DMS79 treated with DMSO at 0.1 percent for 48 hours (cell line): ENCODE data around the gene SELENOK.
A peak's percentile ranks its signal among the peaks of the same experiment; 100 is the strongest.
"Not testable (repeated sequence)": the region's sequence is repeated elsewhere in the genome, so short reads cannot be mapped to it uniquely, and the experiment has no call there.

Source experiments
- DNase-seq: peaks from one replicate; lab custom pipeline; 2025; lab: John Stamatoyannopoulos, UW

The SELENOK gene

DNA sequence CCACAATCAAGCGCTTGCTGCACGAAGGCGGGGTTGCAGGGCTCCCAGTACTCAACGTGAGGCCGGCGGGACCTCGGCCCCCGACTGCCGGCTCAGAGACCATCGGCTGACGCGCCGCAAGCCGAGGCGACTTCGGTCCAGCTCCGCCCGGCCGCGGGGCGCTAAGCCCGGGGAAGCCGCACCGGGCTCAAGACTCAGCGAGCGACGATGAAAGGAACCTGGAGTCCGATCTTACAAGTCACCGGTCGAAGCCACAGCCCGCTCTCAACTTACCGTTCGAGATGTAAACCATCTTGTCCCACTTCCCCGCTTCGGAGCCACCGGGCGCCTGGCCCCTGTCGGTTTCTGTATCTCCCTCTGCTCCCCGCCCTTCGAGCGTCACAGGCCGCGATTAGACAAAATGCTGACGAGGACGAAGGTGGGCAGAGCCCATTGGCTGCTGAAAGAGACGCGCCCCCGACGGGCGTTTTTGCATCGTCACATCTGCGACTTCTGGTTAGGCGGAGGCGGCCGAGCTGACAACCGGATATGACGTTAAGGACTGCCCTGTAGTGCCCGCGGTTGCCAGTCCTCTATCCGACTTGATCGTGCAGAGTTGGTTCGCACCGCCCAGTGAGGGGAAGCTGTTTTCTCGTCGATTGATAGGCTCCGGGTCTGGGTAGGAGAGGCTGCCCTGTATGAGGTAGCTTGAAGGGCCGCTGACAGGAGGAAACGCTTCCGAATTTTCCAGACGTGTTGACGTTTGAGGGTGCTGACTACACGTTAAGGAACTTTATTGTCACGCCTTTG, at the start of gene SELENOK:
TSS of gene SELENOK (minus strand) at position 363 of the 789 bp plus-strand sequence.
- DNase-seq, result peak; percentile 95

DNA sequence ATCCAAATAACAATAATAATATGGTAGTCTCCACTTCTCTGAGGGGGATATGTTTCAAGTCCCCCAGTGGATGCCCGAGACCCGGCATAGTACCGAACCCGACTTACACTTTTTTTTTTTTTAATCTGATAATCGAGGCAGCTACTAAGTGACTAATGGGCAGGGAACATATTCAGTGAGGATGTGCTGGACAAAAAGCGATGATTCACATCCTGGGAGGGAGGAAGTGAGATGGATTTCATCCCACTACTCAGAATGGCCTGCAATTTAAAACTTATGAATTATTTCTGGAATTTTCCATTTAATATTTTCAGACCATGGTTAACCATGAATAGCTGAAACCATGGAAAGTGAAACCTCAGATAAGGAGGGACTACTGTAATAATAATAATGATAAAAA, 49.5 kb upstream of the SELENOK start:
- DNase-seq, result no peak

DNA sequence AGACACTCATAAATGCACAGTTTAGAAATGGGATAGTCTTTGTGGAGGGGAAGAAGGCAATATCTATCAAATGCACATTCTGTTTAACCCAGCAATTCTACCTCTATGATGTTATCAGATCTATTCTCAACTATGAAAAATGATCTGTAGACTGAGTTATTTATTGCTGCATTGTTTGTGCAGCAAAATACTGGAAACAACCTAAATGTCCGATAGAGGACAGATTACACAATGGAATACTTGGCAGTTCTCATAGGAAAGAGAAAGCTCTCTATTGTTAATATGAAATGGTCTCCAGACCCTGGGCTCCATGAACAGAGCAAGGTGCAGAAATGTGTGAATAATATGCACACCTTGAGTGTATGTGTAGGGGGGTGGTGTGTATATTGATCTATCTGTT, 49.0 kb upstream of the SELENOK start:
- DNase-seq, result no peak

DNA sequence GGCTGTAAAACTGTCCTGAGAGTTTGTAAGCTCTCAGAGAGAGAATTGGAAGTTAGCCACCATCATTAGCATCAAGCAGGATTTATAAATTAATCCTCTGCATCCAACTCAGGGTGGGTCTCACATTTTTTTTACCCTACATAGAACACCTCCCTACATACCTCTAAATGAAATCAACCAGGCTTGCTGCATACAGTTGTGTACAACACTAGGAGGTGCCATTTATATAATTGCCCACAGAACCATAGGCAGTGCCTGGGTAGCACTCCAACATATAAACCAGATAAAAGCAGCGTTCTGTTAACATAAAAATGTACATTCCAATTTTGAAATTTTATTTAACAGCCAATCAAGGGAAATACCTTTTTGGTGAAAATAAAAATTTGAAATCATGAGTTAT, 48.2 kb upstream of the SELENOK start:
- DNase-seq, result no peak

DNA sequence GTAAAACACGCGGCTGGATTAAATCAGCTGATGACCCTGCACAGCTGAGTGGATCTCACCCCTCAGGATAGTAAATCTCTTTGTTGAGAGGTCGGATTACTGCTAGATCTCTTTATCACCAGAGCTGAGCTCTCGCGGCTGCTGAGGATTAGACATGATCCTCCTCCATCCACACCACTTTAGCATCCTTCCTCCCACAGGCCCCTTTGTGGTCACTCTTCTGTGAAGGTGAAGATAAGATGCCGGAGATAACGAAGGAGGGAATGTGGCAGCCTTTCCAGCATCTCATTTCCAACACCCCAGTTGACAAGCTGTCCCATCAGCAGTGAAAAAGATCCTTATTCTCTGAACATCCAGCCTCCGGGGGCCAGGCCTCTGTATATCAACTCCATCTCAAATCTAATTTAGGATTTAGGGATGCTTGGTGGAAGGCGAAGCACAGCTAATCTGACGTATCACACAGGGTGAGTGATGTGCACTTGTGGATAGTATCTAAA, 47.5 kb upstream of the SELENOK start:
- DNase-seq, result no peak

DNA sequence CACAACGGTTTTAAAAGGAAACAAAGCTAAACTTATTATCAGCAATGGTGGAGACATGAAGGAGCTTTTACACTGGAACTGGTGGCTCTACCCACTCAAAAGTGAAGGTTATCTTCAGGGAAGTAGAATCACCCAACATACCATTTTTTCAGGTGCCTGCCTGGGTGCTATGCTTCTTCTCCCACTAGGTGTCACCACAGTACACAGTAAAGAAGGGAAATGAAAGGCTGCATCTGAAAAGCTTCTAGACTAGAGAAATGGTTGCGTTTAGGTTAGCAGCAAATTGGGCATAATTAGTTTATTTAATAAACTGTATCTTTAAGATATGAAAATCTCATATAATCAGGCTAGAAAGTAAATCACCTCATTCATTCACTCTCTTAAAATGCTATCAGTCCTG, 47.0 kb upstream of the SELENOK start:
- peak; percentile 33 for DNase-seq

DNA sequence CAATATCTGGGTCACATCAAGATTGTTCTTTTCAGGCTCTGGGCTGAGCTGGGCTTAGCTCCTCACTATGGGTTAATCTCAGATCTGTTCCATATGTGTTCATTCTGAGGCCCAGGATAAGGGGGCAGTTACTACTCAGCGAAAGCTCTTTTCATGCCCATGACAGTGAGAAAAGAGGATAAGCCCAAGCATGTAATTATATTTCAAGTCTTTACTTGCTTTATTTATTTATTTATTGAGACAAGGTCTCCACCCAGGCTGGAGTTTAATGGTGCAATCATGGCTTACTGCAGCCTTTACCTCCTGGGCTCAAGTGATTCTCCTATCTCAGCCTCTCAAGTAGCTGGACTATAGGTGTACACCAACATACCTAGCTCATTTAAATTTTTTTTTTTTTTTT, 44.7 kb upstream of the SELENOK start:
- no peak for DNase-seq

DNA sequence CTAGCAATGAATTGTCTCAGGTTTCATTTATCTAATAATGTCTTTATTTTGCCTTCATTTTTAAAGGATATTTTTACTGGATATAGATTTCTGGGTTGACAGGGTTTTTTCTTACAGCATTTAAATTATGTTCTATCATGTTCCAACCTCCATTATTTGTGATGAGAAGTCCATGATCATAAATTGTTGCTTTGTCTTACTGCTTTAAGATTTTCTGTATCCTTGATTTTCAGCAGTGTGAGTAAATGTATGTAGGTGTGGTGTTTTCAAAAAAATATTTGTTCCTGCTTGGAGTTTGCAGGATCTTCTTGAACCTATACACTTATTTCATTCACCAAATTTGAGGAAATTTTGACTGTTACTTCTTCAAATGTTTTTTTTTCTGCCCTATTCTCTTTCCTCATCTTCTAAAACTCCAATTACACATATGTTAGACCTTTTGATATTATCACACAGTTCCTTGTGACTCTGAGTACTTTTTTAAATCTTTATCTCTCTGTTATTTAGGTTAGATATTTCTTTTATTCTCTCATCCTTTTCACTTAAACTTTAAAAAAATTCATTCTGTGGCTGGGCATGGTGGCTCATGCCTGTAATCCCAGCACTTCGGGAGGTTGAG, 43.7 kb upstream of the SELENOK start:
- DNase-seq, result no peak

DNA sequence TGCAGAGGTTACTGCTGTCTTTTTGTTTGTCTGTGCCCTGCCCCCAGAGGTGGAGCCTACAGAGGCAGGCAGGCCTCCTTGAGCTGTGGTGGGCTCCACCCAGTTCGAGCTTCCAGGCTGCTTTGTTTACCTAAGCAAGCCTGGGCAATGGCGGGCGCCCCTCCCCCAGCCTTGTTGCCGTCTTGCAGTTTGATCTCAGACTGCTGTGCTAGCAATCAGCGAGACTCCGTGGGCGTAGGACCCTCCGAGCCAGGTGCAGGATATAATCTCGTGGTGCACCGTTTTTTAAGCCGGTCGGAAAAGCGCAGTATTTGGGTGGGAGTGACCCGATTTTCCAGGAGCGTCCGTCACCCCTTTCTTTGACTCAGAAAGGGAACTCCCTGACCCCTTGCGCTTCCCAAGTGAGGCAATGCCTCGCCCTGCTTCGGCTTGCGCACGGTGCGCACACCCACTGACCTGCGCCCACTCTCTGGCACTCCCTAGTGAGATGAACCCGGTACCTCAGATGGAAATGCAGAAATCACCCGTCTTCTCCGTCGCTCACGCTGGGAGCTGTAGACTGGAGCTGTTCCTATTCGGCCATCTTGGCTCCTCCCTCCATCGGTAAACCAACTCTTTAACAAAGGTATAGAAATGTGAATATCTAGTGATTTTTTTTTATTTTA, 35.7 kb upstream of the SELENOK start:
- not testable (repeated sequence) for DNase-seq

DNA sequence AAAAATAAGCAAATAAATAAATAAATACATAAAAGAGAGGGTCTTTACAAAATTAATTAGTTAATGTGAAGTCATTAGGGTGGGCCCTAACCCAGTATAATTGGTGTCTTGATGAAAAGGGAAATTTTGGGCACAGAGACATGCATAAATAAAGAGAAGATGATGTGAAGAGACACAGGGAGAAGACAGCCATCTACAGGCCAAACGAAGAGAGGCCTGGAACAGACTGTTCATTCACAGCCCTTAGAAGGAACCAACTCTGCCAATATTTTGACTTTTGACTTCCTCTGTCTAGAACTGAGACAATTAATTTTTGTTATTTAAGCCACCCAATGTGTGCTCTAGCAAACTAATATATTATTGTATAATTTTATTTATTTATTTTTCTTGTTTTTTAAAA, 29.6 kb upstream of the SELENOK start:
- no peak for DNase-seq

DNA sequence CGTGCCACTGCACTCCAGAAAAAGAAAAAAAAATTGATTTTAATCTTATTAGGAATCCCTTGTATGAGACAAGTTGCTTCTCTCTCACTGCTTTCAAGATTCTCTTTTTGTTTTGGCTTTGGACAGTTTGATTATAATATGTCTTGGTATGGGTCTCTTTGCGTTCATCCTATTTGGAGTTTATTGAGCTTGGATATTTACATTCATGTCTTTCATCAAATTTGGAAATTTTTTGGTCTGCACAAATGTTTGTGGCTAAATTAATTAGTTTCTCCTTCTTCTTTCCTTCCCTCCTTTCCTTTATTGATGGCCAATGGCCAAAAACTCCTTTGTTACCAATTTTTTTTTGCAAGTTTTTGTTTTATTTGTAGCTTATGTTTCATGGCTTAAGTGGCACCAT, 28.1 kb upstream of the SELENOK start:
- no peak for DNase-seq

DNA sequence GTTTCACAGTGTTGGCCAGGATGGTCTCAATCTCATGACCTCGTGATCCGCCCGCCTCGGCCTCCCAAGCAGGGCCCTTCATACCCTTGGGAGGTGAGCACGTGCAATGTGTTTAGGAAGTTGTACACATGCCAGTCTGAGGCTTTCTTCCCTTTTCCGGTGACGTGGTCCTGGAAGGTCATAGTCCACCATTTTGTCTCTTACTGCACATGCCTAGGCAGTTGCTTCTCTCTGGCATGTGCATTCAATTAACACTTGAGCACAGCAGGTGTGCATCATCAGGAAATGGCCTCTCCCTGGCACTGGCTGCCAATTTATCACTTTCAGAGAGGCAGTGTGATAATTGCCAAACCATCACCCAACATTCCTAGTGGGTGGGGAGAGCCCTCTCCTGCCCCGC, 21.7 kb upstream of the SELENOK start:
- DNase-seq, result no peak

DNA sequence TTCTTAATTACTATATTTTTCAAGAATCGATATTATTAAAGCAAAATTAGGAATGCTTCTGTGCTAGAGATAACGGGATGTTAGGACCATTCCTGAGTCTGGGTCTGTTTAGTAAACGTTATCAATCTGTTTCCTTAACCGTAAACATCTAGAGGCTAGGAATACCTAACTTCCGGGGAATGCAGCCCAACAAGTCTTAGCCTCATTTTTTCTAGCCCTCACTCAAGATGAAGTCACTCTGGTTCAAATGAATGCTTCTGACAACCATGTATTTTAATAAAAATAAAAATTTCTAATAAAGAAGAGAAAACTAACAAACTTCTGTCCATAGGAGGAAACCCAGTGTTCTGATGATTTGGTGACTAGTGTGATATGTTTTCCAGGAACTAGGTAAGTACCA, 11.1 kb upstream of the SELENOK start:
- DNase-seq, result no peak

DNA sequence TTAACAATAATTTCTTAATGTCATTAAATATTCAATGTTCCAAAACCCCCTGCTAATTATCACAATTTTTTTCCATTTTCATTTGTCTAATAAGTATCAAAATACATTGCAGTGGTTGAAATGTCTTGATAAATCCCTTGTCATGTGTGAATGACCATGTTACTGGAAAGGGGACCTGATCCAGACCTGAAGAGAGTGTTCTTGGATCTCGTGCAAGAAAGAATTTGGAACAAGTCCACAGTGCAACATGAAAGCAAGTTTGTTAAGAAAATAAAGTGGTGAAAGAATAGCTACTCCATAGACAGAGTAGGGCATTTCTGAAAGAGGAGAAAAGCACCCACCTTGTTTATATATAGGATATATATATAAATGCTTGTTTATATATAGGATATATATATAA, 10.4 kb upstream of the SELENOK start:
- DNase-seq, result no peak

DNA sequence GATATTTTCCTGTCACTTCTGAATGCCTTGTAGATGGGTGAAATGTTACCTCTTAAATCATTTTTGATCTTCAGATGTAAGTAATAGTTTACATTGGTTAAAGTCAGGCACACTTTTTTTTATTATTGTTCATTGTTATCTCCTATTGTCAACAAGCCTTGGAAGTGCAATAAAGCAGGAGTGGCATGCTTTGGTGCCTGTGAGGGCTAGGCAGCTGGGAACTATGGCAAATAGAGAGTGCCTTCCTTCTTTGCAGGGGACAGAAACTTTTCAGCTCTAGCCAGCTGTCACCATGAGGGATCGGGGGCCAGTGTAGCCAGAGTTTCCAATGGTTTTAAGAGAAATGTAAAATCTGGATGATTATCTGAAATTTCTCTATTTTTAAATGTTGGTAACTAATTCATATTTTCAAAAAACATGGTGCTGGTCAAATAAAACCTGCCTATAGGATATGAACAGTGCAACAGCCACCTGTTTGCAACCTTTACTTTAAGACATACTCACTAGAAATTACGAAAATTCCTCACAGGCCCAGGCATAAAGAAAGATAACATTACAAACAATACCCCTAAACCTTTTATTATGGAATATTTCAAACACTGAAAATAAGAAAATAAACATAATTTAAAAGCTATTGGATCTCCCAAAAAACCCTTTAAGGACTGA, 9.1 kb upstream of the SELENOK start:
- no peak for DNase-seq

DNA sequence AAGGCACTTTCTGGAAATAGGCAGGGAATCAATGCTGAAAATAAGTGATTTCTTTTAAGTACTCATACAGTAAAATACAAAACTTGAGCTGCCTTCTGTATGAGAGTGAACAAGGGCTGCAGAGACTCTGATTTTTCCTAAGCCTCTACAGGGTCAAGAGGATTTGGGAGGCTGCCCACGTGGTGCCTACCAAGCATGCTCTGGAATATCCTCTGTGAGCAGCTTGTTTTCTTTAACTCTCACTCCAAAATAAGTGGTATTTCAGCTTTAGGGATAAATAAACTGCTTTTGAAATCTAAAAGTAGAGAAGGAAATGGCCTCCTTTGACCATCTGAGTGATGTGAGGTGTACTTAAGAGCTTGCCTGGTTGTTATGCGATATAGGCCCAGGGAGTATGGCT, 8.1 kb upstream of the SELENOK start:
- no peak for DNase-seq

DNA sequence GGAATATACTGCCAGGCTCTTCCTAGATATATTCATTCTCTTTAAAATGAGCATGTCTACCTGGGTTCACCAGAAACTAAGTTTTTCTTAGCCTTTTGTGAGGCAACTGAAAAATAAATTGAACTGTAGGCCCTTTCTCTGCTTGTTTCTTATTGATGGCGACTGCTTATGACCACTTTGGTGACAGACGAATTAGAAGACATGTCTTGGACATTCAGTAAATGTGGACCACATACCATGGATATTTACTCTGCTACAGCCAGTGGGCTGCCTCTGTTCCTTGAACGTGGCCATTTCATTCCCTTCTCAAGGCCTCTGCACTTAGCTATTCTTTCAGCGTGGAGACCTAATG, 603 bp upstream of the SELENOK start:
- DNase-seq, result no peak

DNA sequence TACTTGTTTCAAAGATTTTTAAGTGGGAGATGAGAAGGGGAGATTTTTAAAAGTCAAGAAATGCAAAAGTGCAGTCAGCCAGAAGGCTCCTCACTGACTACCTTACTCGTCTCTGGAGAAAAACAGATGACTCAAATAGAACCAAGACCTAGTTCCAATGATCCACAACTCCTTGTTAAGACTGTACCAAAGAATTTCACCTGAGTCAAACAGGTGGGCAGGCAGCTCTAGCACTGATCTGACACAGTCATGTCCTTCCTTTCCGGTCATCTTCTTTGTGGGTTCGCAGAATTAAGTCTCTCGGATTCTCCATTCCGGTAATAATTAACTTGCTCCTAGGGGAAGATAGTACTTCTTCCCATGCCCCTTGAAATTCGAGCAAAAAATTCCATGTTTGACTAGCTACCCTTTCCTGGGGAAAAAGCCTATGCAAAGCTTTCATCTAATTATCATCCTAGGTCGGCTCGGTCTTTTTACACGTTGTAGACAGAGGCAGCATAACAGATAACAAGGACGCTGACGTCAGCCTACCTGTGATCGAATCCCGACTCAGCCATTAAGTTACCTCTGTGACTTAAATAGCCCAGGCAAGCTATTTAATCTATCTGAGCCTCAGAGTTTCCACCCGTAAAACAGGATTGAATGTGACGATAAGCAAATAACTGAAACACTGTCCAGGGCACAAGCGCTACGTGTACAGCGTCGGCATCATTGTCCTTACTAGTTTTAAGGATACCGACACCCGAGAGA, 758 bp downstream of the SELENOK start:
- DNase-seq, result peak; percentile 4

DNA sequence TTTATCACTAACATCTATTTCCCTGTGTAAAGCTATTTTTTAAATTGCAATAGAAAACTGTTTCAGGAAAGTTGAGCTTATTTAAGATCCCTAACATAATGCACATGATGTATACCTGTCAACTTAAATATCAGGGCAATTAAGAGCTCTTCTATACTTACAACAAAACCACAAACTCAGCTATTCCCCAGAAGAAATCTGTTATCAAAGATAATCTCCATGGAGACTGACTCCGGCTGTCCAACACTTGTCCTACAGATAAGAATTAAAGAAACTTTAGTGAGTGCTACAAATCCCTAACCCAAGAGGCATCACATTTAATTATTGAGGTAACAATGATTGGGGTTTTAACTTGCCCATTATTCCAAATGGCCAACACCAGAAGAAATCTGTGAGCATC, 3.4 kb downstream of the SELENOK start:
- DNase-seq, result no peak

DNA sequence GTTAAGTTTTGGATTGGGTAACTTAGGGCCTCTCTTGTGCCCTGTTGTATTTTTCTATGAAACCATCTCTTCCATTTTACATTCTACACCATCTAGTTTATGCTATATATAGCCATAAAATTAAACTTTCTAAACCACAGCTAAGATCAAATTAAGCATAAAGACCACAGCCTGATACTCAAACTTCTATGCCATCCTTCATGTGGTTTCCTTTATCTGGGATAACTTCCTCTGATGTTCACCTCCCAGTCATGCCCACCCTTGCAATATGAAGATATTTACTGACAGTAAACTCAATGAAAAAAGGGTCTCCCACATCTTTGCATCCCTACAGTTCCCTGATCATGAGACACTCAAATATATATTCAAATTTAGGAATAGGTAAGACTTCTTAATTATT, 4.2 kb downstream of the SELENOK start:
- no peak for DNase-seq

DNA sequence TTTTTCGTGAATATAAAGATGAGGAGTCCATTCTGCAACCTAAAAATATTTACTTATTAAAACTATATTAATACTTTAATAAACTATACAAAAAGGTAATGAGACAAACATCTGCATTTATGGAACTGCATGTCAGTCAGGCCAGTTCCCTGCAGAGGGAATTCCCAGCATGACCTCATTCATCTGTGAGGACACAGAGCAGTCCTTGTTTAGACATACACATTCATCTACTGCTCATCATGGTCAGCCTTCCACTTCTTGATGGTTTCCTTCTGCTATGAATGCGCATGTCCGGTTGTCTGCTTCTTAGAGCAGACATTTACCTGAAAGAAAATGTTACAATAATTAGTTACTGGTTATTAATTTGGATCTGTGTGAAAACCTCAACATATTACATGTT, 6.4 kb downstream of the SELENOK start:
- no peak for DNase-seq

DNA sequence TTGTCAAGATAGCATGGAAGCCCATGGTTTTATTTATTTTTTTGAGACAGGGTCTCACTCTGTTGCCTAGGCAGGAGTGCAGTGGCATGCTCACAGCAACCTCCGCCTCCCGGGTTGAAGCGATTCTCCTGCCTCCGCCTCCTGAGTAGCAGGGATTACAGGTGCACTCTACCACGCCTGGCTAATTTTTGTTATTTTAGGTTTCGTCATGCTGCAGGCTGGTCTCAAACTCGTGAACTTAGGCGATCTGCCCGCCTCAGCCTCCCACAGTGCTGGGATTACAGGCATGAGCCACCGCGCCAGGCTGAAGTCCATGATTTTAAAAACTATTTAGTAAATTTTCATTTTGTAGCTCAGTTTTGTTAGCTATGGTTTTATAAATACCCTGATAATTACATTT, 7.0 kb downstream of the SELENOK start:
- no peak for DNase-seq
